HuH-7.5 (cell line): Measurements from ENCODE around the gene FOXL2.
A peak's percentile ranks its signal among the peaks of the same experiment; 100 is the strongest.

Experiments
- DNase-seq: peaks from one replicate; pipeline ENCODE4 v3.0.0; 2011; ENCODE audit warnings: low spot score

Gene FOXL2

DNA sequence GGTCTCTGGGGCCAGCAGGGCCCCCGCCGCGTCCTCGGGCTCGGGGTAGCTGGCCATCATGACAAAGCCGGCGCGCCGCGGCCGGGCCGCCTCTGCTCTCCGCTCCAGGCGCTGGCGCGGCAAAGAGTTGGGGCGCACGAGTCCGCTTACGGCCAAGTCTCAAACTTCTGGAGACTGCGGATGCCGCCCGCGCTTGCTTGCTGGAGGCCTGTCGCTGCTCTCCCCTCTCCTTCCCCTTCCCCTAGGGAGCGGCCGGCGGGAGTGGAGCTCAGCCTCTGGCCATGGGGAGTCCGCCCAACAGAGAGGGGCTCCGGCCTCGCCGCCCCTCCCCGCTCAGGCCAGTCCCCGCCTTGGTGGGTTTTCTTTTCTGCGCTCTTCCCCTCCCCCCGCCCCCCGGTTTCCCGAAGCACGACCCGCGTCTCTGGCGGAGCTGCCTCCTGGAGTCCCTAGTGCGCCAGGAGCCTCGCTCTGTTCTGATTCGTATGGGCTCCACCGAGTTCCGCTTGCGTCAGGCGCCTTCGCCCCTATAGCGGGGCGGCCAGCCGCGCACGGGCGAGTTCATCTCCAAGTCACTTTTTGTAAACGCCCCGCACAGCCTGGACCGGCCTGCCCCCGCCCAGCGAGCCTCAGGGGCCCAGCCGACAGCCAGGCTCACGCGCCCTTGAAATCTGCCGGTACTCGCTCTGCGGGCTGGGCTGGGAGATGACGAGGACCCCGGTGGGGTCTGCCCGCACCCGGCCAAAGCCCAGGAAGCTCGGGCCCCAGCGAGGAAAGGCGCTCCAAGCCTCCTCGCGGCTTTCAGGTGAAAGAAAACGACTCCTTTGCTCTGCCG, at the start of gene FOXL2, which contains the start of gene FOXL2NB:
TSS of gene FOXL2 (minus strand) at position 475 of the 832 bp plus-strand sequence. CDS start at position 60, 415 bp downstream.
TSS of gene FOXL2NB (plus strand) at position 555 of the 832 bp plus-strand sequence. CDS start at position 703, 148 bp downstream.
- peak; percentile 41 for DNase-seq

DNA sequence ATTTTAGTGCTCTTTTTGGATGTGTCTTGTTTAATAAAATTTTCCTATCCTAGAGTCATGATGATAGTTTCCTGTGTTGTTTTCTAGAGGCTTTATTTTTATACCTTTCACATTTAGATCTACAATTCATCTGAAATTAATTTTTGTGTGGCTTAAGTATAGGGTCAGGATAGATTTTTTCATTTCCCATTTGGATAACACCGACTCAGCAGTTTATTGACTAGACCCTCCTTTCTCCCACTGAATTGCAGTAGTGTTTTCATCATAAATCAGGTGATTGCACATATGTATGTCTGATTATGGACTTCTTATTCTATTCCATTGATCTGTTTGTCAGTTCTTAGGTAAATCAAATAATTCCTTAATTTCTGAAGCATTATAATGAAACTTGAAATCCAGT, 48.8 kb upstream of the FOXL2 start:
- DNase-seq = no peak

DNA sequence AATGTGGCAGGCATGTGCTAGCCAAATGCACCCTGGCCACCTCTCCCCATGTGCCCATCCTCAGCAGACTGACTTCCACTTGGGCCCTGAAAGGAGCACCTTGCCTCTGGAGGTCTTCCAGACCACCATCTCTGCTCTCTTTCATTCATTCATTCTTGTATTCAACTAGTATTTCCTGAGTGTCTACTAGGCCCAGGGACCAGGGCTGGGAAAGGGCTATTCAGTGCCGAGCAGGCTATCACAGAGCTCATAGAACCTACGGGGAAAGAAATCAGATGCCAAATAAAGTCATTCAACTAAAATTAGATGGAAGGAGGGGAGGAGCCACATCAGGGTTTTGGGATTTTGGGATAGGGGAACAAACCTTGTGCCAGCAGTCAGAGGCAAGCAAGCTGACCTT, 40.2 kb upstream of the FOXL2 start:
- DNase-seq = no peak

DNA sequence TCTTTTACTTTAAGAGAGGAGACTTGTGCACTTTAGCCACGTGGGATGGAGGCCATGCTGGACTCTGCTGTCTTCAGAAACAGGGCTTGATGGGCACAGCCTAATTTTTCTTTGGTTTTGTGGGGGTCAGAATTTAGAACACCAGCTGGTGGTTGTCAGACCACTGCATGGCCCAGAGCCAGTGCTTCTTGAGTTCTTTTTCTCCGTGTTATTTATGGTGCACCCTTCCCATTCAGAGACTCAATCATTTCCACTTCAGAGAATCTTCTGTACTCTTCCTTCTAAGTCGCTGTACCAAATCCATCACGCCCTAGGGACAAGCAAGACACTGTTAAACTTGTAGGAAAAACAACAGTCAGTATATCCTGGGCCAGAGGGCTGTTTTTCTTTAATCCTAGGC, 39.0 kb upstream of the FOXL2 start:
- DNase-seq = no peak

DNA sequence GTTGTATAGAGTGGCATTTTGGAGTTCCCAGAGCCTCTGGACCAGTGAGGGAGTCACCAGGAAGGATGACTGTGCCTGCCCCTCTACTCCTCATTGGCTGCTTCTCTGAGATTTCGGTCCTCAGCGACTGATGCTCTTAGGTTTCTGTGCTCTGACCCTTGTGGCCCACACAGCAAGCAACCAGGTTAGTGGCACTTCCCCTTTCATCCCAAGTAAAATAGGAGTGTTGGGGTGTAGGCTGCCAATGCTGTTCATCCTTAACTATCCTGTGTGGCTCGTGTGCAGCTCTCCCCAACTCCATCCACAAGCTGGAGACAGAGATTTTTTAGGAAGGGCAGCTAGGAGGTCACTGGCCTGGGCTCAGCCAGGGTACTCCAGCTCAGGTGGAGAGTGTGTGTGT, 37.9 kb upstream of the FOXL2 start:
- no peak for DNase-seq

DNA sequence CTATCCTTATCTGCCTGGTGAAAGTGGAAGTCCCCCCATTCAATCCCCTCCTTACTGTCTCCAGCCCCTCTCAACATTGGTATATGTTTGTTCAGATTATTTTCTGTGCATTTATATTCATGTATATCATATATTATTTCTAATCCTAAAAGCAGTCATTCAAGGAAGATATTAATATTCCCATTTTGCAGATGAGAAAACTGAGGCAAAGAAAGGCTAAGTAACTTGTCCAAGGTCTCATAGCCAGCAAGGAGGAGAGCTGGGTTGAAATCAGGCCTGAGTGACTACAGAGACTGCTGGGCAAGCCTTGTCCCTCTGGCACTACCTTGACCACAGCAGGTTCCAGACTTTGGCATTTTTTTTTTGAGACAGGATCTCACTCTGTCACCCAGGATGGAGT, 29.1 kb upstream of the FOXL2 start:
- no peak for DNase-seq

DNA sequence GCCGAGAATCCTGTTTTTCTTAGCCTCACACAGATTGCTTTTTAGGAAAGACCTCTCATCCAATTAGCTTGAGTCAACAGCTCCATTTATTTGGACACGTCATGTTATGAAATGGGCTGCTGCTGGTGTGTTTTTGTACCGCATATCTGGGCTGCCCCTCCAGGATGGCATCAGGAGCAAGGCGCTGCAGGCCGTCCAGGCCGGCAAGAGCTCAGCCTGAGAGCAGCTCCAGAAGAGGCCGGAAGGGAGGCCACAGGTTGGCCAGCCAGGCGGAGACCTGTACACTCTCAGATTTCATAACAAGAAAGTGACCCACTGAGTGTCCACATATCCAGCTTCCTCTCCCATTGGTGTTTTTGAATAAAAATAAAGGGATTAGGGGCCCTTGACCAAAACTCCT, 28.4 kb upstream of the FOXL2 start:
- DNase-seq = no peak

DNA sequence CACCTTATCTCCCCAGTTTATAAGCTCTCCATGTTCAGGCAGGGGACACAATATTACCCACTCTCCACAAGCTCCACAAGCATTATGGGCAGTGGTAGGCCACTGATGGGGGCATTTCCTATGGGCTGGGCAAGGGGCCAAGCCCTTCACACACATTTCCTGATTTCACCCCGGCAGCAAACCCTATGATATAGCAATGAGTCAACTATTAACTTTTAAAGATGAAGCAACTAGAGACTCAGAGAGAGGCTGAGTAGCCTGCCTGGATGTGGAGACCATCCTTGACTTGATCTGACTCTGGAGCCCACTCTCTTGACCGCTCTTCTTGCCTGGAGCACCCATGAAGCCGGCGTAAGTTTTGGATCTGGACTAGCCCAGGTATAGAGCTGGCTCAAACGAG, 27.5 kb upstream of the FOXL2 start:
- no peak for DNase-seq

DNA sequence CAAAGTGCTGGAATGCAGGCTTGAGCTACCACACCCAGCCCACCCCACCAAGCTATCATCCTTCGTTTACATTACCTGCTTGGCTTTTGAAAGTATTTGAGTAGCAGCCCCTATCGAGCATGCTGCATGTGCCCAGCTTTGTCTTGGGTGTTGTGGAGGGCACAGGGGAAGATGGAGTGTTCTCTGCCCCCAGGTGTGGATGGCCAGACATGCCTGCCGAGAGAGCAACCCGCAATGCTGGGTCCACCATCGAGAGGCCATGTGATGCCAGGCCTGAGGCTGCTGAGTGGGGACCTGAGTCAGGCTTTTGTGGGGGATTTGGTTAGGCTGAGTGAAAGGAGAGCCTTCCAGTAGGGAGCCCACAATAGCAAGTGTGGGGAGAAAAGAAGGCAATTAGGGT, 26.0 kb upstream of the FOXL2 start:
- DNase-seq = no peak

DNA sequence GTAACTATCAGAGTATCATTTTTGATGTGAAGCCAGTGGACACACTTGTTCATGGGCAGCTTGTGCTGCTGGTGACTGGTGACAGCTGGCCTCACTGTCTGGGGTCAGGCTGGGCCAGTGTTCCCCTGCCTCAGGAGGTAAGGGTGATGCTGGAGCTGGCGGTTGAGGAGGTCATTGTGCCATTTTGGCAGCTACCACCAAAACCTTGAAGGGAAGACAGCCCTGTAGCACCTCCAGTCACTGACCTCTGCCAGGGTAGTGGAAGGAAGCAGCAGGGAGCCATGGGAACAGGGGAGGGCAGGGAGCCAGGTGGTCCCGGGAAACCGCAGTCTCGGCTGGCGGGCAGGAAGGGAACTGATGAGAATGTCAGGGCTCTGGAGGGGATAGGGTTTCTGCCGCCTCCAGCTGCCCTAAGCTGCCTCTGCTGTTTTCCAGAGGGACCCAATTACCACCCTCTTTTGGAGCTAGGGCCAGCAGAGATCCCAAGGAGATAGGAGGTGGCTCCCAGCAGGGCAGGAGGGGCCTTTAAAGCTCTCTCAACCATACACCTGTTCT, 24.9 kb upstream of the FOXL2 start:
- DNase-seq = no peak

DNA sequence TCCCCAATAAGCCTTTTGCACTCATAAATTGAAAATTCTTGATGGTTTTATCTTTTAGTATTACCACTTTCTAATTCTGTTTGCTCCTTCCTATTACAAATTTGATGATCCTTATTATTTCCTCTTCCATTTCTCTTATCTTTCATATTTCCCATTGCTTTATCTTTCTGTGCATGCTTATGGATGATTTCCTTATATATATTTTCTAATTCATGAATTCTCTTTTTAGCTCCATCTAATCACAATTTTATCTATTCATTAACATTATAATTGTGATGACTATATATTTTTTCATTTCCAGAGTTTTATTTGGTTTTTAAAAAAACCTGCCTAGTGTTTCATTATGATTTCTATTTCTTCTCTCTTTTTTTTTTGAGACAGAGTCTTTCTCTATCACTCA, 18.0 kb upstream of the FOXL2 start:
- no peak for DNase-seq

DNA sequence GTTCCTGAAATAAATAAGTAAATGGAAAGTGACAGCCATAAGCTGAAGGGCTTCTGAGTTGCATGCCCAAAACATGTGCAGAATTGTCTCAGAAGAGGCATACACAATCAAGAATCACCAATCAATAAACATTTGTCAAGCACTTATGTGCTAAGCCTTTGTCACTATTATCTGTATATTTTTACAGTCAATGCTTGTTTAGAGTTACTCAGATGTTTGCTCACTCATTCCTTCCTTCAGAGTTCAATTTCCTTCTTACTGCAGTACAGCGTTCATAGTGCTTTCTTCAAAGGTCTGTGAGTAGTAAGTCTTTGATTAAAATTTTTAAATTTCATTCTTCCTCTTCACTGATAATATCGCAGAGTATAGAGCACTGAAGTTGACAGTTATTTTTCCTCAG, 17.3 kb upstream of the FOXL2 start:
- no peak for DNase-seq

DNA sequence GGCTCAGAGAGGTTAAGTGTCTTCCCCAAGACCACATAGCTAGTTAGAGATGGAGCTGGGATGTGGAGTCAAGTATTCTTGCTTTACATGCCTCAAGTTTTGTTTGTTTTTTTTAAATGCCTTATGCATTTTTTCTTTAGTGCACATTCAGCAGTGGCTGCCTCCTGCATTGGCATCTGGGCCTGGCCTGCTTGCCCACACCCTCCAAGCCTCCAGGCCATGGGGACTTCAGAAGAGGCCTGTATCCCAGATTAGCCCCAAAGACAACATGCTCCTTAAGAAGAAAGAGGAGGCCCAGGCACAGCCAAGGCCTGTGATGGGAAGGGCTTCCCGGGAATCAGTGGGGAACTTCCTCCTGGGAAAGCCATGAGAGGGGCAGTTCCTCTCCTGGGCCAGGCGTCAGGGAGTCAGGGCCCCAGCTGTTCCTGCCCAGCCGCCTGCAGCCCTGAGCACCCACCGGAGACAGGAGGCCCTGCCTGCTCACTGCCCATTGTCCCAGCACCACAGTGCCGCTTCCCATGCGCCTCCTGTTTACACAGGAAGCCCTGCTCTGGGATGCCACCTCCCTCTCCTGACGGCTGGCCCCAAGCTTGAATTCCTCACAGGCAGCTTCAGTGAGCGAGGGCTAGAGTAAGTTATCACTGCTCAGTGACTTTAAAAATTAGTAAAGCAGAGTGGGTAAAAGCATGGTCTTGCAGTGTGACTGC, 16.1 kb upstream of the FOXL2 start:
- DNase-seq = no peak

DNA sequence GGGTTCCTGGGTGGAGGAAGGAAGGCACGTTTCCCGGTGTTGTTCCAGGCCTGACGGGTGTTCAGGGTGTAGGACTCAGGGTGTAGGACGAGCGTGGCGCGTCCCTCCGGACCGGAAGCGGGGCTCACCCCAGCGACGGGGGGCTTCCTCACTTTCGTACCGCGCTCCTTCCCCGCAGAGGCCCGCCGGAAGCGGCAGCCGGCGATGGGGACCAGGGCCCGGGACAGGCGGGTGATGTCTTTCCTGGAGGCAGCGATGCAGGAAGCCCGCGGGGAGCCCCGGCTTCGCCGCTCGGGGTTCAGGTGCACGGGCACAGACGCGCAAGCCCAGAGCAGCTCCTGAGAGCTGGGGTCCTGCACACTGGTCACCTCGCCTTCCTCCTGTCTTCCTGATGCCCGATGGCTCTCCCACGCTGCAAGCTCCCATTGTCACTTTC, 13.5 kb upstream of the FOXL2 start:
- DNase-seq = no peak

DNA sequence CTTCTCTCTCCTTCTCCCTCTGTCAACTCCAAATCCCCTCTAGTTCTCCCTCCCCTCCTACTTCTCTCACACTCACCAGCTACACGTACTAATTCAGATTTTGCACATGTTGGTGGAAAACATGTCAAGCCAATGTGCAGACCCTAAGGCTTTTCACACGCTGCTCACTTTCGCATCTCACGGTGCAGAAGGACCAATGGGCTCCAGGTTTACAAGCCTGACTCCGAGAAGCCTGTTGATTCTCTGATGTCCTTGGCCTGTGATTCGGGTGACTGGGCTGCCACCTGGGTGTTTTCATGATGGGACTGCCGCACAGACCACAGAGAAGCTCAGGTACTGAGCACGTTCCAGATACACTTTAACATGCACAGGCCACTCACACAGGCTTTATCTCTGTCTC, 3.8 kb upstream of the FOXL2 start:
- no peak for DNase-seq

DNA sequence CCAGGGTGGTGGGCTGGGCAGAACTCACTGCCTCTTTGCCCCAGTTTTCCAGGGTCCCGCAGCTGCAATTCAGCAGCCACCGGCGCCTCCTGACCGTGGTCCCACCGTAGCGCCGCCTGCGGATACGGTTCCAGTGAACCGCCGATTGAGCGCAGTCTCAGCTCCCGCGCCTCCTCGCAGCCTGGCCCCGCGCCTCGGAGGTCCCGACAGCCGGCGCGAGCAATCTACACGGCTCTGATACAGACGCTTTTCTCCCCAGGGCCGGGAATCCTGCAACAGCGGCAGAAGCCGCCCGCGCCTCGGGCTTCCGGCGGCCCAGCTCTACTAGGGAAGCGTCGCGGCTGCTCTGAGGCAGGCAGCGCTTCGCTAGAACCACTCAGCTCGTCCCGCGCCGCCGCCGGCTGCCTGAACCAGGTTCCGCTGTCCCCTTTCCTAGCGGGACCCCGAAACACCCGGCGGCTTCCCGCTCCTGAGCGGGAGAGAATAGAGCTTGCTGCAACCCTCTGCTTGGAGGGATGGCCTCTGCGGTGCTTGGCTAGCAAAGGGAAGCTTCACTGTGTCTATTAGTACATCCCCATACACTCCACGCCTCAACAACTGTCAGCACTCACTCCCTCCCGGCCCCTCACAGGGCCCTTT, 3.2 kb upstream of the FOXL2 start:
- peak; percentile 46 for DNase-seq

DNA sequence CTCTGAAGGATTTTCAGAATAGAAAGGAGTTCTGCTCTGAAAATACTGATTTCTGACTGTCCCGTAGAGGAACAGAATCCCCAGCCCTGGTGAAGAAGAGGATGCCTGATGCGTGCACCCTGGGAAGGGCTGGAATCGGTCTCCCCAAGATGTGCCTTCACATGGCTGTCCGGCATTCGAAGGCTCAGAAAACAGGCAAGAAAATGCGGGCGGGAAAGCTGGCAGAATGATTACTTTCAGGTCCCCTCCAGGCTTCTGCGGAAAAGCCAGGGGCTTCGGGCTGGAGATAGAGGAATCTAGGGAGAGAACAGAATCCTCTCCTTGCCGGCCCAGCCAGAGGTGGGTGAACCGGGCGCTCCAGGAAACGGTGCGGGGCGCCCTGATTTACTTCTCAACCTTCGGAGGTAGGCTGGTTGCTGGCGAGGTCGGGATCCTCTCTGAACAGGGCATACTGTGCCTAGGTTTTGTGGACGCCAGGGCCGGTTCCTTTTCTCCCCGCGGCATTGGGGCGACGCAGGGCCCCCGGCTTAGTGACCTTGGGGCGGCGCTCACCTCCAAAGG, 2.6 kb upstream of the FOXL2 start:
- peak; percentile 38 for DNase-seq

DNA sequence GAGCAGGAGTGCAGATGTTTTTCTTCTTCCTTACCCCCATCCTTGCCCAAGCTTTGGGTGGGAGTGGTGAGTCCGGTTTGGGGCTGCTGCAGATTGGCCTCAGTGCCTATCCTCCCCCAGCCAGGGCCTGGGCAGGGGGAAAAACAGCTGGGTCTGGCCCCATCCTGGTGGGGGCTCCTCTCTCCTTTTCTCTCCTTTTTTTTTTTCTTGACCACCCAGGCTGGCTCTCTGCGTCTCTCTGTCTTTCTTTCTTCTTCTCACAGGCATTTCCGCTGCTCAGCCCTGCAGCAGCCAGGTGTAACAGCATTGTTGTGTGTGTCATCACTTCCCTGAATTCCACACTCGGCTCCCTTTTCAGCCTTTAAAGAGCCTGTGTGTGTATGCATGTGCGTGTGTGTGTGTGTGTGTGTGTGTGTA, 2.1 kb upstream of the FOXL2 start:
- DNase-seq = no peak

DNA sequence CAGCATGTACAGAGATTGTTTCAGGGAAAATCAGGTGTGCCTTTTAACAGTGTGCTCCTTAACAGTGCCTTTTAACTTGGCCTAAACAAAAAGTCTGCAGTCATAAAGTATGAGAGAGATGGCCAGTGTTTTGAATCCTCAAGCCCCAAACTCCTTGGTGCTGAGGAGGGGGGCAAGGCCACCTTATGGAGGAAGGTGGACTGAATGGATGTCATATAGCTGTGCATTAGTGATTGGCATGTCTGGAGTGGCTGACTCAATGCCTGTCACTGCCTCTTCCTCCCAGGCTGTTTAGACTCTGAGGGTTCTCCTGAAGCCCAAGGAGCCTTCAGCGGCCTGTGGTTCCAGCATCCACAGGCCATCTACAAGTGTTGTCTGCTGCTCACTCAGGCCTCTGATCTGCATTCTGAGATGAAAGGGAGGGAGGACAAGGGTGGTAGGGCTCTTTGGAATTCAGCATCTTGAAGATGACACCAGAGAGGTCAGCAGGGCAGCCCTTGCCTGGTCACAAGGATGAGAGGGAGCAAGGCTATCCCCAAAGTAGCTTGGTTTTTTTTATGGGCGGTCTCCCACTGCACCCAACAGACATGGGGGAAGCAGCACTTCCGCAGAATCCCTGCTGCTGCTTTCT, 1.5 kb upstream of the FOXL2 start:
- no peak for DNase-seq

DNA sequence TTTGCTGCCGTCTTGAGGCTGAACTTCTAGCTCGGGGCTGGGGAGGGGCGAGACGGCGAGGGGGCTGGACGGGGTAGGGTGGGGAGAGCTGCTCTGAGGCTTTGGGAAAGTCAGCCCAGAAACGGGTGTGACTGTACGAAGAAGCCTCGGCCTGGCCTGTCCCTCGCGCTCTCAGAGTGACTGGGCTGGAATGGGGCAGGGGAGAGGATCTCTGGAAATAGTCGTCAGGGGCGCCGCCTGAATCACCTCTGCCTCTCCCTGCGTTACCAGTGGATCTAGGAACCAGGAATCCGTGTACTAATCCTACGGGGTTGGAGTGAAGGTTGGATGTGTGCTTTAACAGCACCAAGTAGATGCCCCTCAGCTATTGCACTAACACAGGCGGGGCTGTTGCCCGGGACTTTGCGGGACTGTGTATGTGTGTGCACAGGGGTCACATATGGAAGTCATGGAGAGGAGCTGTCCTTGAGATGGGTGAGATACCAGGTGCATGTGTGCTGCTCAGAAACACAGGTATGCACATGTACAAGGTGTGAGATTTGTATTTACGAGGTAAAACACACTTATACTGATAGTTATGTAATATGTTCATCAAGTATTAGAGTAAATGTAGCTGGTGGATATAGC, 671 bp upstream of the FOXL2 start:
- no peak for DNase-seq
